Pancreas (tissue), 10 donors: Measurements from ENCODE around the gene COL5A1. TPM values are rescaled to one million over a fixed set of nuclear protein-coding genes. Genes with fewer than 3 reads are reported as not detected.

Source experiments
- ATAC-seq, 4 donors: fragments of 200-7000 bp; cut with Tn5 transposase; one replicate each; pipeline versions ENCODE4 v1.8.0 to v1.9.1; 2020; ENCODE audit warnings: mild to moderate bottlenecking in 4 of 4, moderate library complexity in 4 of 4
- DNase-seq, 6 donors: peaks; one replicate each; pipeline ENCODE4 v3.0.0-alpha.2; 2020
- FAIRE-seq: peaks from 2 replicates; lab custom pipeline; 2012; peaks lifted over from hg19 to GRCh38; lab: Jason Lieb, UNC
- H3K27ac ChIP-seq, 4 donors: fragments of 200-600 bp; sonication (generic); 1 replicate in 3 of 4; 2 replicates in 1 of 4; pipeline versions ENCODE4 v1.5.0 to v1.8.0; 2020
- H3K27me3 ChIP-seq, 4 donors: fragments of 200-600 bp; one replicate each; pipeline ENCODE4 v1.8.0; 2021
- H3K36me3 ChIP-seq, 3 donors: fragments of 200-600 bp; sonication (generic) in 1 of 3; one replicate each; pipeline versions ENCODE4 v1.5.0 to v1.8.0; 2020 to 2021
- H3K4me1 ChIP-seq, 3 donors: fragments of 200-600 bp; one replicate each; pipeline ENCODE4 v1.8.0; 2021
- H3K4me3 ChIP-seq, 4 donors: fragments of 200-600 bp; sonication (generic) in 2 of 4; one replicate each; pipeline versions ENCODE4 v1.5.0 to v1.8.0; 2020 to 2021
- H3K9me3 ChIP-seq, 4 donors: fragments of 200-600 bp; one replicate each; pipeline ENCODE4 v1.8.0; 2021
- CTCF ChIP-seq, 4 donors: fragments of 200-600 bp; sonication (generic) in 3 of 4; IDR thresholded peaks; one replicate each; pipeline versions ENCODE4 v1.5.0 to v1.8.0; 2021; ENCODE audit warnings: antibody characterized with exemption in 4 of 4
- WGBS, 2 donors: extraction: QIAGEN DNeasy Blood & Tissue Kit; methylation state at CpG; one replicate each; pipeline ENCODE4 v1.1.7; 2013; 5-methylcytosine and 5-hydroxymethylcytosine counted together
- intact Hi-C, 3 donors: fragments of 100-400 bp; cut with DNase I; formaldehyde crosslinking; loops; one replicate each; pipeline versions ENCODE4 v1.11.1 to v1.14.2; 2022
- polyA plus RNA-seq, 2 donors: library from polyadenylated mRNA; stranded (reverse); fragments of 200-250 nt; gene quantifications; one replicate each; pipeline ENCODE4 v1.2.3, GENCODE V29; 2013
- total RNA-seq, 6 donors: library from RNA; stranded (reverse); fragmentation: NEBNext Ultra II Directional in 4 of 6; extraction: Animal tissue kit (Norgen Biotek cat#: 25700) in 4 of 6; gene quantifications; one replicate each; pipeline versions ENCODE4 v1.2.1 to v1.2.4, GENCODE V29; 2021 to 2023
- donor health status: healthy with polysubstance abuse.
- donor health status: DM: no; HTN: no; CAD: no; lungs with moderate emphysema.
- donor health status: DM: no; HTN: no; CAD: no.
- donor health status: control.
- donor health status: control.
- donor health status: Bipolar disorder and iron deficiency.
- donor health status: DM: yes; HTN: yes; CAD: no.
- donor health status: DM: no; HTN: no; CAD: no.
- donor health status: DM: no; HTN: no; CAD: no.
- donor health status: DM: yes; HTN: yes; CAD: no.

Gene COL5A1
- total and polyA plus RNA-seq, 8 donors = 1.2 to 62.8 (median 3.5) TPM

GRCh38 chr9:134721344-134721743 is 79.7 kb downstream of the COL5A1 start:
- FAIRE-seq (no peak), DNase-seq (peak in 1 of 6 donors; percentile 42)

GRCh38 chr9:134722120-134722701 is 80.6 kb downstream of the COL5A1 start:
- intact Hi-C loops = no loop called here
- Histone ChIP-seq H3K4me3 (no peak overlapping the region), H3K27me3 (no peaks in the 10 kb centered on the region), H3K4me1 (no peaks in the 10 kb centered on the region), H3K27ac (no peak overlapping the region), H3K9me3 (no peaks in the 10 kb centered on the region), H3K36me3 (no peaks in the 10 kb centered on the region)
- no peak for TF ChIP-seq CTCF (IDR thresholded peaks at IDR 0.05)
- 58 to 80% methylated on average over 15 of the region's 15 CpGs for WGBS, 2 donors
- FAIRE-seq (no peak), ATAC-seq (no peak), DNase-seq (peak in 1 of 6 donors; percentile 43)

More at GRCh38 chr9:134721344-134721743, 79.7 kb downstream of the COL5A1 start:
- H3K27ac ChIP-seq = no peak overlapping the region
- TF ChIP-seq CTCF (IDR thresholded peaks at IDR 0.05) = no peak
- H3K27me3 ChIP-seq = no peaks in the 10 kb centered on the region
- no peak for ATAC-seq
- no peak overlapping the region for H3K4me3 ChIP-seq
- H3K9me3 ChIP-seq = no peaks in the 10 kb centered on the region
- intact Hi-C loops = no loop called here
- H3K4me1 ChIP-seq = no peaks in the 10 kb centered on the region
- WGBS, 2 donors = 59 to 70% methylated on average over 9 of the region's 9 CpGs
- H3K36me3 ChIP-seq = no peaks in the 10 kb centered on the region

- Histone ChIP-seq H3K36me3 (no peaks in the 10 kb centered on the region), H3K4me3 (no peak overlapping the region), H3K9me3 (no peaks in the 10 kb centered on the region), H3K27me3 (no peaks in the 10 kb centered on the region), H3K4me1 (no peaks in the 10 kb centered on the region), H3K27ac (no peak overlapping the region)
- TF ChIP-seq CTCF (IDR thresholded peaks at IDR 0.05) = no peak
- DNase-seq (peak in 2 of 6 donors; percentile 14 to 50), FAIRE-seq (no peak), ATAC-seq (no peak)
- intact Hi-C loops = no loop called here
- 48 to 60% methylated on average over 17 of the region's 17 CpGs for WGBS, 2 donors
These were observed 81.4 kb downstream of the COL5A1 start for GRCh38 chr9:134723037-134723436.

- ATAC-seq (no peak), DNase-seq (peak in 2 of 6 donors; percentile 7 to 25), FAIRE-seq (no peak)
- H3K9me3 ChIP-seq = no peaks in the 10 kb centered on the region
- WGBS, 2 donors = 41 to 50% methylated on average over 13 of the region's 13 CpGs
- H3K27me3 ChIP-seq = no peaks in the 10 kb centered on the region
- H3K27ac ChIP-seq = no peak overlapping the region
- no peak for TF ChIP-seq CTCF (IDR thresholded peaks at IDR 0.05)
- H3K36me3 ChIP-seq = no peaks in the 10 kb centered on the region
- no peak overlapping the region for H3K4me3 ChIP-seq
- no peaks in the 10 kb centered on the region for H3K4me1 ChIP-seq
- intact Hi-C loops = no loop called here
These were observed 82.0 kb downstream of the COL5A1 start for GRCh38 chr9:134723491-134724190.
